Left kidney (tissue), 2 donors: ENCODE data around the gene NRXN3. TPM values are rescaled to one million over a fixed set of nuclear protein-coding genes. Genes with fewer than 3 reads are reported as not detected.

ENCODE experiments used
- DNase-seq: peaks from one replicate; pipeline ENCODE4 v3.0.0-alpha.2; 2013
- polyA plus RNA-seq: library from polyadenylated mRNA; unstranded; fragments of 120-200 nt; gene quantifications from one replicate; pipeline ENCODE4 v1.2.1, GENCODE V29; 2013; ENCODE audit not compliant: insufficient read length

NRXN3 gene
- polyA plus RNA-seq, 1 donor, result 9.0 TPM

- no peak for DNase-seq
Measured at GRCh38 chr14:79829405-79830166, 1659.4 kb downstream of the NRXN3 start.

- DNase-seq, result no peak
Measured at GRCh38 chr14:79831195-79831892, 1661.2 kb downstream of the NRXN3 start.

GRCh38 chr14:79833781-79834180 is 1663.6 kb downstream of the NRXN3 start:
- DNase-seq, result no peak

GRCh38 chr14:79834868-79835267 is 1664.7 kb downstream of the NRXN3 start:
- DNase-seq, result no peak

- DNase-seq, result no peak
Measured at GRCh38 chr14:79836577-79836976, 1666.4 kb downstream of the NRXN3 start.

GRCh38 chr14:79837699-79838098 is 1667.5 kb downstream of the NRXN3 start:
- no peak for DNase-seq

DNA sequence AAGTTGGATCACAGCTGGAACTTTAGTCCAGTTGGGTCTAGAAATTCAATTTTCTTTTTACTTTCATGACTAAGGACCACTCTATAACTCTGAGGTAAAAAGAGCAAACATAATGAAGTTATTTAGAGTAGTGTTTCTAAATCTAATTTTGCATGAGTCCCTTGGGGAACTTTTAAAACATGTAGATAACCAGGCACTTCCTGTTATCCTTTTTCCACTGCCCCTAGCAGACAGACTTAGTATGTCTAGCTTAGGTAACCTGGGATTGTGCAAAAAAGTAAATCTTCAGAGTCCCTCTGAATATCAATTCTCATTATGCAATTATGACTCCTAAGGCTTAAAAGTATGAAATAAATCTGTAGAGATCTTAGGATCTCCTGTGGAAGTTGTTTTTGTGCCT is 1669.9 kb downstream of the NRXN3 start:
- DNase-seq, result no peak

GRCh38 chr14:79840831-79841230 is 1670.7 kb downstream of the NRXN3 start:
- no peak for DNase-seq

DNA sequence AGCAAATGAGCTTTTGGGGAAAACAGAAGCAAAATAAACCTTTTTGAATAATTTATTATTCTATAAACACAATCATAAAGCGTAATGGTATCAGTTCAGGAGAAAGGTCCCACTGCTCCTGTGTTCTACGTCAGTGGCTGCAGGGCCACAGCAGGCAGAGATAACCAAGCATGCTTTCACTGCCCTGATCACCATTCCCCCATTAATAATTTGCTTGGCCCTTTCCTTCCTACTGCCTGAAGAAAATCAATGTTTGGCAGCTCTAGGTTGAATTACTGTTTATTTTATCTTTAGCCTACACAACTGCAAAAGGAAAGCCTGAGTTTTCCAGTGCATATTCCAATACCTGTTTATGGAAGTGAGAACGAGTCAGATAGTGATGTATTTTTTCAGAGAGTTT is 1671.3 kb downstream of the NRXN3 start:
- DNase-seq, result no peak

DNA sequence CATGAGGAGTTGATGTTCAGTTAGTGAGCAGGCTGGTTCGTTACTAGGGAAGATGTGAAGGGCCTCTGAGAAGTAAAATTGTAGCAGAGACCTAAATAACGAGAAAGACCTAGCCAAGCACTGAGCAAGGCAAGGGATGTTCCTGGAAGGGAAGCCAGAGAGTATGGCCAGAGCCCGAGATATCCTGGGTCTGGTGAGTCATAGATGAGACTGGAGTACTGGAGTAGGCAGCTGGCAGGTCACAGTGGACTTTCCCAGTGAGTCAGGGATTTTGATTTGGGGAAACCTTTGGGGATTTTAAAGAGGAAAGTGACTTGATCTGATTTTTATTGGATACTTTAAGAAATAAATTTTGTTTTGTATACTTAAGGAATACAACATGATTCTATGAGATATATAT is 1672.1 kb downstream of the NRXN3 start:
- no peak for DNase-seq

DNA sequence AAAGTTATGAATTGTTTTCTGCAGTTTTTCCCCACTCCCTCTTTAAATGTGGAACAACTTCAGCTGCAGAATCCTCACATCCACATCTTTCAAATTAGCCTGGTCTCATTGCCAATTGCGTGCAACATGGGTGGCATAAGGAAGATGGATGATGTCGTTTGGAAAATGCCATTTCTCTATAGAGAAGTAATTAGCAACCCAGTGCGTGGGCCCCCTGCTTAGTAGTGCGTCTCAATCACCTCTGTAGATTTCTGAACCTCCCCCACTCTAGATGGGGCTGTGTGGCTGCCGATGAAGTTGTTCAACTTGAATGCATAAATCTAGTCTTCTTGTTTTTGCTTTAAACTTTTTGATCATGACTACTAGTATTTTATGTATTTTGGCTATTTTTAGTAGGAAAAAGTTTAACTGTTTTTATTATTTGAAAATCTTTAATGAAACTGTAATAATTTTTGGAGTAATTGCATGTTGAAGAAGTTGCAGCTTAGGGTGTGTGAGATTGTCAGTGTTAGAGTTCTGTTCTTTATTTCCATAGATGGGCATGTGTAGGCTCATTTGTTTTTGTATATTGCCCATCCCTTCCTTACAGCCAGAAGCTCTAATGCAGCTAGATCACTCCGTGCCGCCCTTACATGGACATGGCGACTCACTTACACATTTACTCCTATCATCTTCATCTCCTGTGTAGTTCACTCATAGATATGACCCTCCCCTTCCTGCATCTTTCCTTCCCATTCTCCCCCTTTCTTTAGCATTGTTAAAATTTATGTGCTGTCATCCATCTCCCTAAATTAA is 1683.0 kb downstream of the NRXN3 start:
- DNase-seq, result no peak

GRCh38 chr14:79855789-79856188 is 1685.6 kb downstream of the NRXN3 start:
- no peak for DNase-seq

DNA sequence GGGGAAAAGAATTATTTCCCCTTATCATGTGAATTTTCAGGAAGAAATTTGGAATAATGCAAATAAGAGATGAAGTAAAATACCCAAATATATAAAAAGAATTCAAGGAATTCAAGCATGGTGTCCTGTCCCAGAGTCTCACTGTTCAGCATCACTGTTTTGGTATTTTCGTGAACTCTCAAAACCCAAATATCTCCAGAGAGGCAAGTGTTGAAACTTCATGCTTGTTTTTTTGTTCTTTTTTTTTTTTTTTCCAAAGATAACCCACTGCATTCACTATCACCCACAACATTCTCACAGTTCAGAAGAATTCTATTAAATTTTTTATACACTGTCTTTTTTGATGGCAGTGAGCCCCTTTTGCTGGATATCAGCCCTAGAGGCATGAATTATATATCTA is 1686.2 kb downstream of the NRXN3 start:
- no peak for DNase-seq

- no peak for DNase-seq
Measured at GRCh38 chr14:79861111-79861510, 1690.9 kb downstream of the NRXN3 start.

DNA sequence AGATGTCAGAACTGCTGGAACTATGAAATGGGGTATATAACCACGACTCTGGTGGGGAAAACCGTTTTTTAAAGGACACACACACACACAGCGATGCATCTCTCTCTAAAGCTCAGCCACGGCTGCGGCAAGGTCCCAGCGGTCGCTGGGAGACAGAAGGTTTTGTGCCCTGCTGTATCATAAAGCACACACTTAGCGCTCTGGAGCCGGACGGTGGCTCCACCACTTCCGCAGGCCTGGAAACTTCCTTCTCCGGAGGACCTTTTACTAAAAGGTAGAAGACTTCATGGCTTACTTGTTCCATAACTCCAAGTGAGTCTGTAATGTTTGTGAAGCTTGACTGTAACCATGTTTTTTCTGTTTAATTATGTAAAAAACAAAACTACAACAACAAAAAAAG is 1691.9 kb downstream of the NRXN3 start:
- DNase-seq, result no peak

DNA sequence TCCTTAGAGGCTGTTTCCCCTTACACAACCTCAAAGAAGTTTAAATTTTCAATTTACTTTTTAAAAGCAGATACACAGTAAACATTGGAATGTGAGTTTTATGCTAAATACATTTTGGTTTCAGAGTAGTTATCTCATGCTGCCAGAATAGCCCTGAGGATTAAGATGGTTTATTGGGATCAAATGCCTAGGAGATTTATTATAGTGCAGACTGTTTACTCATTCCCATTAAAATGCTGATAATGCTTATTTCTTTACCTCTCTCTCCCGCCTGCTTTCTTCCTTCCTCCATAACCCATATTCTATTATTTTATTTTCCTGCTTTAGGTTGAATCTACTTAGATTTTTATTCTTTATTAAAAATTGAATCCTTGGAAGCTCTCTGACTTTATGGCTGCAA is 1701.0 kb downstream of the NRXN3 start:
- DNase-seq, result no peak

GRCh38 chr14:79878229-79878628 is 1708.1 kb downstream of the NRXN3 start:
- no peak for DNase-seq

- no peak for DNase-seq
Measured at GRCh38 chr14:79878785-79879184, 1708.6 kb downstream of the NRXN3 start.

GRCh38 chr14:79881299-79881698 is 1711.1 kb downstream of the NRXN3 start:
- DNase-seq, result no peak

GRCh38 chr14:79890527-79890926 is 1720.4 kb downstream of the NRXN3 start:
- DNase-seq, result no peak

DNA sequence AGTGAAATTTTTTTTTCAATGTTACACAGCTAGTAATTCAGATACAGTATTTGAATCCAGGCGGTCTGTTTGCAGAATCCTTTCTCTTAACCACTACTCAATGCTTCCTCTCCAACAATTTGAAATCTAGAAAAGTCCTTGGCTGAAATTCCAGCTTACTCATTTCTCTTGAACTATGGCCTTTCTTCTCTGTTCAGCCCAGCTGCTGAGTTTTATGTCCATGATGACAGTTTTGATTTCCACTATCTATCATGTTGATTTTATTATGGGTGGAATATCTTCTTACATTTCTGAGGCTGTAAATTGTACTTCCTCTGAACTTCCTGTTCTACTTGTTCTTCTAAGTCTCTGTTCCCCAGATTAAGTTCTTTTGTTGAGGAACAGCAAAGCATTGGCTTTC is 1725.8 kb downstream of the NRXN3 start:
- peak; percentile 21 for DNase-seq

GRCh38 chr14:79899610-79900009 is 1729.4 kb downstream of the NRXN3 start:
- no peak for DNase-seq

GRCh38 chr14:79904497-79904896 is 1734.3 kb downstream of the NRXN3 start:
- no peak for DNase-seq
